ENCODE measurements around the gene ABT1.

- no peak for TF ChIP-seq CTCF (IDR thresholded peaks at IDR 0.05)
- no peak for TF ChIP-seq POLR2A (IDR thresholded peaks at IDR 0.05)
Measured at GRCh38 chr6:26624557-26624956, 27.8 kb downstream of the ABT1 start.

Data from heart left ventricle (tissue), 13 donors.